ENCODE results near the gene TRMT44. TPM values are rescaled to one million over a fixed set of nuclear protein-coding genes. Genes with fewer than 3 reads are reported as not detected.

The TRMT44 gene
- polyA plus RNA-seq, 3 donors, result 4.9 to 7.5 (median 6.6) TPM

GRCh38 chr4:8428288-8429097 lies 12.1 kb upstream of the TRMT44 start:
- under 1% methylated on average over 54 of the region's 56 CpGs for WGBS (ENCODE audit: insufficient coverage)
- peak overlapping the region; percentile 95 to 98 for H3K4me3 Mint-ChIP-seq
- H3K4me1 Mint-ChIP-seq, result peaks cover 22% of the 10 kb centered on the region

GRCh38 chr4:8431553-8431952 lies 9.0 kb upstream of the TRMT44 start:
- peaks cover 12% of the 10 kb centered on the region for H3K79me2 ChIP-seq (ENCODE audit: insufficient read depth, low read length)
- peaks cover 19 to 29% of the 10 kb centered on the region in 2 donors for H3K4me1 ChIP-seq (ENCODE audit: control insufficient read depth in 1 of 2, insufficient read depth in 2 of 2, low read length in 2 of 2)
- H3K4me2 ChIP-seq (replicated peaks; ENCODE audit: extremely low read depth, low read length, poor library complexity, severe bottlenecking), result no peak overlapping the region
- H3K27ac Mint-ChIP-seq, result no peak overlapping the region
- H3K9ac ChIP-seq (ENCODE audit: insufficient read depth, low read length, poor library complexity, severe bottlenecking), result no peak overlapping the region
- intact Hi-C loops (cut with micrococcal nuclease), result no loop called here
- no peak overlapping the region for H3K4me3 ChIP-seq (replicated peaks in 1 of 3; ENCODE audit: low read depth in 2 of 3, low read length in 3 of 3)
- no peaks in the 10 kb centered on the region for H3K27me3 Mint-ChIP-seq (ENCODE audit: low read depth in 3 of 3)
- no peak overlapping the region for H3K27ac ChIP-seq (ENCODE audit: low read depth in 1 of 2, low read length in 2 of 2)
- TF ChIP-seq CTCF (IDR thresholded peaks at IDR 0.05), result no peak
- no peak overlapping the region for H2AFZ ChIP-seq (ENCODE audit: insufficient read depth, low read depth, low read length, poor library complexity, severe bottlenecking)
- no peaks in the 10 kb centered on the region for H3K27me3 ChIP-seq (ENCODE audit: control insufficient read depth in 2 of 2, insufficient read depth in 2 of 2, low read length in 2 of 2)
- DNase-seq, result no peak
- H3K9me3 ChIP-seq (replicated peaks in 1 of 2; ENCODE audit: control insufficient read depth in 1 of 2, insufficient read depth in 1 of 2, low read length in 2 of 2), result no peaks in the 10 kb centered on the region
- peaks cover 0 to 12% of the 10 kb centered on the region in 2 donors for H3K36me3 Mint-ChIP-seq
- peaks cover 0 to 1% (median 0%) of the 10 kb centered on the region in 7 donors for H3K9me3 Mint-ChIP-seq
- peaks cover 28% of the 10 kb centered on the region for H3K4me1 Mint-ChIP-seq
- no peak overlapping the region for H3K4me3 Mint-ChIP-seq
- no peaks in the 10 kb centered on the region for H4K20me1 ChIP-seq (ENCODE audit: insufficient read depth, low read length)
- H3K36me3 ChIP-seq (replicated peaks in 1 of 2; ENCODE audit: control insufficient read depth in 1 of 2, insufficient read depth in 2 of 2, low read length in 2 of 2), result peaks cover 0 to 2% of the 10 kb centered on the region in 2 donors
- WGBS (ENCODE audit: insufficient coverage), result 100% methylated on average over 2 of the region's 5 CpGs

More at GRCh38 chr4:8428288-8429097, 12.1 kb upstream of the TRMT44 start:
- no peaks in the 10 kb centered on the region for H3K27me3 ChIP-seq (ENCODE audit: control insufficient read depth in 2 of 2, insufficient read depth in 2 of 2, low read length in 2 of 2)
- H3K4me2 ChIP-seq (replicated peaks; ENCODE audit: extremely low read depth, low read length, poor library complexity, severe bottlenecking), result peak overlapping the region; percentile 93
- no peaks in the 10 kb centered on the region for H3K9me3 ChIP-seq (replicated peaks in 1 of 2; ENCODE audit: control insufficient read depth in 1 of 2, insufficient read depth in 1 of 2, low read length in 2 of 2)
- Mint-ChIP-seq H3K27ac (peak overlapping the region; percentile 90 to 98 (median 95)), H3K9me3 (peaks cover 0 to 1% (median 0%) of the 10 kb centered on the region in 7 donors), H3K36me3 (peaks cover 4 to 6% of the 10 kb centered on the region in 2 donors), H3K27me3 (ENCODE audit: low read depth in 3 of 3) (no peaks in the 10 kb centered on the region)
- H3K36me3 ChIP-seq (replicated peaks in 1 of 2; ENCODE audit: control insufficient read depth in 1 of 2, insufficient read depth in 2 of 2, low read length in 2 of 2), result no peaks in the 10 kb centered on the region
- peak overlapping the region; percentile 96 for H2AFZ ChIP-seq (ENCODE audit: insufficient read depth, low read depth, low read length, poor library complexity, severe bottlenecking)
- H3K9ac ChIP-seq (ENCODE audit: insufficient read depth, low read length, poor library complexity, severe bottlenecking), result peak overlapping the region; percentile 86
- H3K79me2 ChIP-seq (ENCODE audit: insufficient read depth, low read length), result peaks cover 12% of the 10 kb centered on the region
- H3K4me1 ChIP-seq (ENCODE audit: control insufficient read depth in 1 of 2, insufficient read depth in 2 of 2, low read length in 2 of 2), result peaks cover 14 to 21% of the 10 kb centered on the region in 2 donors
- peak; percentile 38 for TF ChIP-seq CTCF (IDR thresholded peaks at IDR 0.05)
- no peaks in the 10 kb centered on the region for H4K20me1 ChIP-seq (ENCODE audit: insufficient read depth, low read length)
- H3K4me3 ChIP-seq (replicated peaks in 1 of 3; ENCODE audit: low read depth in 2 of 3, low read length in 3 of 3), result peak overlapping the region; percentile 49 to 94 (median 72)
- H3K27ac ChIP-seq (ENCODE audit: low read depth in 1 of 2, low read length in 2 of 2), result peak overlapping the region; percentile 44 to 83
- intact Hi-C loops (cut with micrococcal nuclease), result loop anchor here in 1 of 2 donors (1.0 to 10.0 kb wide), 2 partner anchors 13 to 274 kb away; partner anchors contain the start of gene ABLIM2
- peak; percentile 76 to 88 (median 86) for DNase-seq

Measured in CD14-positive monocyte (primary cell).